ENCODE measurements around the gene PCP2. TPM values are rescaled to one million over a fixed set of nuclear protein-coding genes. Genes with fewer than 3 reads are reported as not detected.

PCP2 gene
- total and polyA plus RNA-seq, 12 donors, result 0.92 to 7.4 (median 2.0) TPM; not detected in 4

DNA sequence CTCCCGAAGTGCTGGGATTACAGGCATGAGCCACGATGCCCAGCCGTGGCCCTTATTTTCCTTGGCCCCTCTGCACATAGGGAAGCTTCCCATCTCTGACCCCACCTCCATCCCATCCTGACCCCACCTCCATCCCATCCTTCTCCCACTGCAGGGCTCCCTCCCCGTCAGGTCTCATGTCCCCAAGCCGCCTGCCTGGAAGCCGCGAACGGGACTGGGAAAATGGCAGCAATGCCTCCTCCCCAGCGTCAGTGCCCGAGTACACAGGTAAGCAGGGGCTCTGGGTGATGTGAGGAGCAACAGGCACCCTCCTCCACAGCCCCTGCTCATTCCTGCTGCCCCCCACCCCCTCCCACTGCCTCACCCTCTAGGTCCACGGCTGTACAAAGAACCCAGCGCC is 16.3 kb downstream of the PCP2 start:
- Histone ChIP-seq H3K27me3 (no peaks in the 10 kb centered on the region), H3K4me1 (replicated peaks in 1 of 2) (peaks cover 9 to 18% of the 10 kb centered on the region in 2 donors), H3K4me3 (no peak overlapping the region), H3K27ac (no peak overlapping the region), H3K9me3 (replicated peaks in 1 of 3) (no peaks in the 10 kb centered on the region), H3K36me3 (replicated peaks in 1 of 2) (peaks cover 0 to 28% of the 10 kb centered on the region in 2 donors)
- TF ChIP-seq POLR2A (IDR thresholded peaks at IDR 0.05), result no peak
- TF ChIP-seq, protein P1, sequence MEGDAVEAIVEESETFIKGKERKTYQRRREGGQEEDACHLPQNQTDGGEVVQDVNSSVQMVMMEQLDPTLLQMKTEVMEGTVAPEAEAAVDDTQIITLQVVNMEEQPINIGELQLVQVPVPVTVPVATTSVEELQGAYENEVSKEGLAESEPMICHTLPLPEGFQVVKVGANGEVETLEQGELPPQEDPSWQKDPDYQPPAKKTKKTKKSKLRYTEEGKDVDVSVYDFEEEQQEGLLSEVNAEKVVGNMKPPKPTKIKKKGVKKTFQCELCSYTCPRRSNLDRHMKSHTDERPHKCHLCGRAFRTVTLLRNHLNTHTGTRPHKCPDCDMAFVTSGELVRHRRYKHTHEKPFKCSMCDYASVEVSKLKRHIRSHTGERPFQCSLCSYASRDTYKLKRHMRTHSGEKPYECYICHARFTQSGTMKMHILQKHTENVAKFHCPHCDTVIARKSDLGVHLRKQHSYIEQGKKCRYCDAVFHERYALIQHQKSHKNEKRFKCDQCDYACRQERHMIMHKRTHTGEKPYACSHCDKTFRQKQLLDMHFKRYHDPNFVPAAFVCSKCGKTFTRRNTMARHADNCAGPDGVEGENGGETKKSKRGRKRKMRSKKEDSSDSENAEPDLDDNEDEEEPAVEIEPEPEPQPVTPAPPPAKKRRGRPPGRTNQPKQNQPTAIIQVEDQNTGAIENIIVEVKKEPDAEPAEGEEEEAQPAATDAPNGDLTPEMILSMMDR (IDR thresholded peaks at IDR 0.05), result no peak
- intact Hi-C loops (cut with DNase I), result no loop called here
- DNase-seq, result no peak
- WGBS, 4 donors, result 91 to 96% (median 94%) methylated on average over 10 to 12 of the region's 12 CpGs

DNA sequence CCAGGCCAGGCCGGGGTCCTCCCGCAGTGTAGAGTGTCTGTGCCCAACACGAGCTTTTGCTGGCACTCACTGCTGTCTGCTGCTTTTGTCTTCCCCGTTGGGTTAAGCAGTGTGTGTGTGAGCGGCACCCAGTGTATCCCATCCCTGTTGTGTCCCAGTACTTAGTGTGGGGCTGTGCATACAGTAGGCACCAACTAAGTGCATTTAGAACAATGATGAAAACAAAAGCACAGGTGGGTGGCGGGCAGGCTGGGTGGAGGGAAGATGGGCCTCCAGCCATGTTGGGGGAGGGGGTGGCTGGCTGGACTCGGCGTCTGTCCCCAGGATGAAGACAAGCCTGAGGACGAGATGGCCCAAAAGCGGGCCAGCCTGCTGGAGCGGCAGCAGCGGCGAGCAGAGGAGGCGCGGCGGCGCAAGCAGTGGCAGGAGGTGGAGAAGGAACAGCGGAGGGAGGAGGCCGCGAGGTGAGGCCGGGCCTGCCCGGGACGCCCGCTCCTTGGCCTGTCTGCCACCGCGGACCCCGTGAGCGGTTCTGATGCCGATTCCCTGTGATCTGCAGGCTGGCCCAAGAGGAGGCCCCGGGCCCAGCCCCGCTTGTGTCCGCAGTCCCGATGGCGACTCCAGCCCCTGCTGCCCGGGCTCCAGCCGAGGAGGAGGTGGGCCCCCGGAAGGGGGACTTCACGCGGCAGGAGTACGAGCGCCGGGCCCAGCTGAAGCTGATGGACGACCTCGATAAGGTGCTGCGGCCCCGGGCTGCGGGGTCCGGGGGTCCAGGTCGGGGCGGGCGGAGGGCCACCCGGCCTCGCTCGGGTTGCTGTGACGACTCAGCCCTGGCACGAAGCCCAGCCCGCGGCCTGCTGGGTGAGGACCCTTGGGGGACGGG is 18.4 kb downstream of the PCP2 start:
- intact Hi-C loops (cut with DNase I), result no loop called here
- Histone ChIP-seq H3K27me3 (no peaks in the 10 kb centered on the region), H3K4me3 (no peak overlapping the region), H3K9me3 (replicated peaks in 1 of 3) (no peaks in the 10 kb centered on the region), H3K36me3 (replicated peaks in 1 of 2) (peaks cover 0 to 7% of the 10 kb centered on the region in 2 donors), H3K4me1 (replicated peaks in 1 of 2) (peaks cover 9 to 18% of the 10 kb centered on the region in 2 donors), H3K27ac (no peak overlapping the region)
- DNase-seq, result no peak
- WGBS, 4 donors, result 75 to 88% (median 81%) methylated on average over 32 to 59 of the region's 59 CpGs
- no peak for TF ChIP-seq POLR2A (IDR thresholded peaks at IDR 0.05)
- TF ChIP-seq, protein P1 (IDR thresholded peaks at IDR 0.05), result no peak

DNA sequence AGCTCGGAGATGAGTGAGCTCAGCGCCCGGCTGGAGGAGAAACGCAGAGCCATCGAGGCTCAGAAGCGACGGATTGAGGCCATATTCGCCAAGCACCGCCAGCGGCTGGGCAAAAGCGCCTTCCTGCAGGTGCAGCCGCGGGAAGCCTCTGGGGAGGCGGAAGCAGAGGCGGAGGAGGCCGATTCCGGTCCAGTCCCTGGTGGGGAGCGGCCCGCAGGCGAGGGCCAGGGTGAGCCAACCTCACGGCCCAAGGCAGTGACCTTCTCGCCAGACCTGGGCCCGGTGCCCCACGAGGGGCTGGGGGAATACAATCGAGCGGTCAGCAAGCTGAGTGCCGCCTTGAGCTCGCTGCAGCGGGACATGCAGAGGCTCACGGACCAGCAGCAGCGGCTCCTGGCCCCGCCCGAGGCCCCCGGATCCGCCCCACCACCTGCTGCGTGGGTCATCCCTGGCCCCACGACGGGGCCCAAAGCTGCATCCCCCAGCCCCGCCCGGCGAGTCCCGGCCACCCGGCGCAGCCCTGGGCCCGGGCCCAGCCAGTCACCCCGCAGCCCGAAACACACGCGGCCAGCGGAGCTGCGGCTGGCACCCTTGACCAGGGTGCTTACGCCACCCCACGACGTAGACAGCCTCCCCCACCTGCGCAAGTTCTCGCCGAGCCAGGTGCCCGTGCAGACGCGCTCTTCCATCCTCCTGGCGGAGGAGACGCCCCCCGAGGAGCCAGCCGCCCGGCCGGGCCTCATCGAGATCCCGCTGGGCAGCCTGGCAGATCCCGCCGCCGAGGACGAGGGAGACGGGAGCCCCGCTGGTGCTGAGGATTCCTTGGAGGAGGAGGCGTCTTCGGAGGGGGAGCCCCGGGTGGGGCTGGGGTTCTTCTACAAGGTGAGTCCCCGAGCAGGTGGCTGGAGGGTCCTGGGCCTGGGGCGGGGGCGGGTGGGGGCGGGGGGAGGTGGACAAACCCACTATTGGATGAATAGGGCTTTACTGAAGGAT is 20.9 kb downstream of the PCP2 start:
- Histone ChIP-seq H3K4me3 (no peak overlapping the region), H3K4me1 (replicated peaks in 1 of 2) (no peaks in the 10 kb centered on the region), H3K27ac (no peak overlapping the region), H3K27me3 (no peaks in the 10 kb centered on the region), H3K36me3 (replicated peaks in 1 of 2) (no peaks in the 10 kb centered on the region), H3K9me3 (replicated peaks in 1 of 3) (no peaks in the 10 kb centered on the region)
- intact Hi-C loops (cut with DNase I), result no loop called here
- TF ChIP-seq, protein P1 (IDR thresholded peaks at IDR 0.05), result no peak
- TF ChIP-seq POLR2A (IDR thresholded peaks at IDR 0.05), result no peak
- no peak for DNase-seq
- 93 to 96% (median 93%) methylated on average over 24 to 81 of the region's 81 CpGs for WGBS, 4 donors

Data from adrenal gland (tissue), 12 donors.